Astrocyte (in vitro differentiated cells and primary cell): ENCODE measurements around the gene ASAP2. TPM values are rescaled to one million over a fixed set of nuclear protein-coding genes. Genes with fewer than 3 reads are reported as not detected.

Source experiments
- DNase-seq: peaks from one replicate; pipeline ENCODE4 v3.0.0-alpha.2; 2010; ENCODE audit warnings: low read depth
- FAIRE-seq: peaks from 2 replicates; lab custom pipeline; 2011; peaks lifted over from hg19 to GRCh38; lab: Jason Lieb, UNC
- H2AFZ ChIP-seq: 2 replicates; pipeline ENCODE4 v1.6.0; 2012; ENCODE audit warnings: low read depth, low read length, inconsistent platforms
- H3K27ac ChIP-seq: 2 replicates; pipeline ENCODE4 v1.5.1; 2011; ENCODE audit warnings: low read depth, low read length, inconsistent platforms
- H3K27me3 ChIP-seq: 2 replicates; pipeline ENCODE4 v1.6.0; 2011; ENCODE audit warnings: low read length, inconsistent platforms; ENCODE audit not compliant: insufficient read depth
- H3K36me3 ChIP-seq: 2 replicates; pipeline ENCODE4 v1.5.1; 2011; ENCODE audit warnings: low read length, inconsistent platforms; ENCODE audit not compliant: insufficient read depth
- H3K4me1 ChIP-seq: 2 replicates; pipeline ENCODE4 v1.5.1; 2011; ENCODE audit warnings: low read length, inconsistent platforms; ENCODE audit not compliant: insufficient read depth
- H3K4me2 ChIP-seq: 2 replicates; pipeline ENCODE4 v1.6.0; 2012; ENCODE audit warnings: low read length, inconsistent platforms
- H3K4me3 ChIP-seq: 2 replicates; pipeline ENCODE4 v1.5.1; 2011; ENCODE audit warnings: low read depth, mild to moderate bottlenecking, low read length, inconsistent platforms; ENCODE audit not compliant: insufficient read depth
- H3K79me2 ChIP-seq: 2 replicates; pipeline ENCODE4 v1.6.0; 2012; ENCODE audit warnings: mild to moderate bottlenecking, low read length, inconsistent platforms; ENCODE audit not compliant: insufficient read depth
- H3K9ac ChIP-seq: 2 replicates; pipeline ENCODE4 v1.6.0; 2012; ENCODE audit warnings: mild to moderate bottlenecking, low read length, inconsistent platforms
- H3K9me3 ChIP-seq: 2 replicates; pipeline ENCODE4 v1.5.1; 2012; ENCODE audit warnings: low read depth, mild to moderate bottlenecking, low read length, inconsistent platforms; ENCODE audit not compliant: insufficient read depth
- H4K20me1 ChIP-seq: 2 replicates; pipeline ENCODE4 v1.6.0; 2012; ENCODE audit warnings: low read length, inconsistent platforms; ENCODE audit not compliant: insufficient read depth
- H3K27ac Mint-ChIP-seq: one replicate; pipeline ENCODE4 v1.8.0; 2021; ENCODE audit warnings: mild to moderate bottlenecking, mixed read lengths; ENCODE audit not compliant: unreplicated experiment
- H3K27me3 Mint-ChIP-seq: one replicate; pipeline ENCODE4 v1.8.0; 2021; ENCODE audit warnings: low read depth, mixed read lengths; ENCODE audit not compliant: unreplicated experiment
- H3K36me3 Mint-ChIP-seq: one replicate; pipeline ENCODE4 v1.8.0; 2021; ENCODE audit warnings: low read depth, mixed read lengths; ENCODE audit not compliant: unreplicated experiment
- H3K4me1 Mint-ChIP-seq: one replicate; pipeline ENCODE4 v1.8.0; 2021; ENCODE audit warnings: low read depth, mixed read lengths; ENCODE audit not compliant: unreplicated experiment
- H3K4me3 Mint-ChIP-seq: one replicate; pipeline ENCODE4 v1.8.0; 2021; ENCODE audit warnings: mild to moderate bottlenecking, moderate library complexity, mixed read lengths; ENCODE audit not compliant: unreplicated experiment
- H3K9me3 Mint-ChIP-seq: one replicate; pipeline ENCODE4 v1.8.0; 2021; ENCODE audit warnings: mild to moderate bottlenecking, mixed read lengths; ENCODE audit not compliant: unreplicated experiment
- CTCF ChIP-seq: IDR thresholded peaks from 2 replicates; pipeline ENCODE4 v1.5.1; 2011; ENCODE audit warnings: low read depth, mild to moderate bottlenecking, inconsistent platforms, low read length, moderate library complexity; ENCODE audit not compliant: insufficient read depth
- EZH2 ChIP-seq: IDR thresholded peaks from 2 replicates; pipeline ENCODE4 v1.6.1; 2012; ENCODE audit warnings: mild to moderate bottlenecking, low read length, inconsistent platforms; ENCODE audit not compliant: insufficient read depth
- total RNA-seq: library from RNA; stranded (reverse); gene quantifications from 2 replicates; pipeline ENCODE4 v1.2.1, GENCODE V29; 2021

Gene ASAP2
- total RNA-seq, 1 donor from 2014 or later, result 62.6 TPM

DNA sequence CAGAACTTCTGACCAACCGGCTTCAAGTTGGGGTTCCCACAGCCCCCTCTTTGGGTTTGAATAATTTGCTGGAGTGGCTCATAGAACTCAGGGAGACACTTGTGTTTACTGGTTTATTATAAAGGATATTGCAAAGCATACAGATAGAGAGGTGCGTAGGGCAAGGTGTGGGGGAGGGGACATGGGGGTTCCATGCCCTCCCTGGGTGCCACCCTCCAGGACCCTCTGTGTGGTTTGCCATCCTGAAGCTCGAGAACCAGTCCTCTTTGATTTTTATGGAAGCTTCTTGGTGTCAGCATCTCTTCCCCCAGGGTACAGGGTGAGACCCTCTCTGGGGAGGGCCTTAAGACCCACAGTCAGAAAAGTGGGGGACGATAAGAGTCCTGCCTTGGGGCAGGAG is 177.9 kb downstream of the ASAP2 start:
- H2AFZ ChIP-seq, result no peak overlapping the region
- H3K9me3 ChIP-seq, result no peaks in the 10 kb centered on the region
- peaks cover 22% of the 10 kb centered on the region for H3K36me3 ChIP-seq
- H3K4me3 ChIP-seq, result no peak overlapping the region
- no peak overlapping the region for H3K9ac ChIP-seq
- H3K4me1 ChIP-seq, result peaks cover 30% of the 10 kb centered on the region
- H3K27ac ChIP-seq, result no peak overlapping the region
- Mint-ChIP-seq H3K4me1 (peaks cover 44% of the 10 kb centered on the region), H3K27ac (no peak overlapping the region), H3K4me3 (no peak overlapping the region), H3K9me3 (no peaks in the 10 kb centered on the region), H3K36me3 (peaks cover 53% of the 10 kb centered on the region), H3K27me3 (no peaks in the 10 kb centered on the region)
- FAIRE-seq (no peak), DNase-seq (no peak)
- TF ChIP-seq CTCF, result no peak
- TF ChIP-seq EZH2, result no peak
- no peak overlapping the region for H3K4me2 ChIP-seq
- peaks cover 6% of the 10 kb centered on the region for H4K20me1 ChIP-seq
- H3K79me2 ChIP-seq, result no peaks in the 10 kb centered on the region
- no peaks in the 10 kb centered on the region for H3K27me3 ChIP-seq

GRCh38 chr2:9385841-9386240 is 179.2 kb downstream of the ASAP2 start:
- Mint-ChIP-seq H3K4me3 (no peak overlapping the region), H3K9me3 (peaks cover 1% of the 10 kb centered on the region), H3K27ac (no peak overlapping the region), H3K27me3 (no peaks in the 10 kb centered on the region), H3K36me3 (peaks cover 56% of the 10 kb centered on the region), H3K4me1 (peaks cover 43% of the 10 kb centered on the region)
- peak; percentile 41 for DNase-seq
- Histone ChIP-seq H3K4me1 (peaks cover 25% of the 10 kb centered on the region), H4K20me1 (peaks cover 6% of the 10 kb centered on the region), H3K79me2 (no peaks in the 10 kb centered on the region), H3K9me3 (no peaks in the 10 kb centered on the region), H3K27me3 (no peaks in the 10 kb centered on the region), H3K4me3 (no peak overlapping the region), H3K9ac (no peak overlapping the region), H3K4me2 (no peak overlapping the region), H3K27ac (peak overlapping the region; percentile 4), H3K36me3 (peaks cover 22% of the 10 kb centered on the region), H2AFZ (no peak overlapping the region)
- no peak for FAIRE-seq
- TF ChIP-seq EZH2 (no peak), CTCF (no peak)

- Mint-ChIP-seq H3K36me3 (peaks cover 47% of the 10 kb centered on the region), H3K4me3 (no peak overlapping the region), H3K27me3 (no peaks in the 10 kb centered on the region), H3K4me1 (peaks cover 26% of the 10 kb centered on the region), H3K9me3 (peaks cover 1% of the 10 kb centered on the region), H3K27ac (no peak overlapping the region)
- H4K20me1 ChIP-seq, result peaks cover 4% of the 10 kb centered on the region
- no peak overlapping the region for H3K4me2 ChIP-seq
- H3K79me2 ChIP-seq, result no peaks in the 10 kb centered on the region
- no peak overlapping the region for H3K9ac ChIP-seq
- H3K4me1 ChIP-seq, result peaks cover 11% of the 10 kb centered on the region
- TF ChIP-seq EZH2, result no peak
- no peak for TF ChIP-seq CTCF
- H2AFZ ChIP-seq, result no peak overlapping the region
- no peak overlapping the region for H3K27ac ChIP-seq
- peaks cover 27% of the 10 kb centered on the region for H3K36me3 ChIP-seq
- H3K4me3 ChIP-seq, result no peak overlapping the region
- FAIRE-seq (no peak), DNase-seq (no peak)
- H3K27me3 ChIP-seq, result no peaks in the 10 kb centered on the region
- no peaks in the 10 kb centered on the region for H3K9me3 ChIP-seq
Measured at GRCh38 chr2:9388199-9388681, 181.6 kb downstream of the ASAP2 start.
